Kidney tubule cell (primary cell): ENCODE results near the gene ADAMTS12.
A peak's percentile ranks its signal among the peaks of the same experiment; 100 is the strongest.

Experiments
- DNase-seq: peaks from one replicate; pipeline ENCODE4 v3.0.0-alpha.2; 2018; ENCODE audit warnings: low spot score

ADAMTS12 gene

DNA sequence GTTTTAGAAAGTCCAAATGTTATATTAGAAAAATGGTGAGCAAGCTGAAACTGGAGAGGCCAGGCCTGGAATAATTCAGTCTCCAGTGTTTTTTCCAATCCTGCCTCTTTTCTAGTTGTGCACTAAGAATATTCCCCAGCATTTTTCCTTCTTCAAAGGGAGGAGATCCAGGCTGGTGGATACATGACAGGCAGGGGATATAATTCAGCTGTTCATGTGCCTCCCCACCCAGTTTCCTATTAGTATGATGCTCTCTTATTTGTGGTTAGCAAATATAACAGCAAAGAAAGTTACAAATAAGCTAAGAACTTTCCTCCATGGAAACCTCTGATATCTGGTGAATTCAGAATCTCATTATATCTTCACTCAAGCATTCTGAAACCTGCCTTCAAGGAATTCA, 234.6 kb downstream of the ADAMTS12 start:
- no peak for DNase-seq

DNA sequence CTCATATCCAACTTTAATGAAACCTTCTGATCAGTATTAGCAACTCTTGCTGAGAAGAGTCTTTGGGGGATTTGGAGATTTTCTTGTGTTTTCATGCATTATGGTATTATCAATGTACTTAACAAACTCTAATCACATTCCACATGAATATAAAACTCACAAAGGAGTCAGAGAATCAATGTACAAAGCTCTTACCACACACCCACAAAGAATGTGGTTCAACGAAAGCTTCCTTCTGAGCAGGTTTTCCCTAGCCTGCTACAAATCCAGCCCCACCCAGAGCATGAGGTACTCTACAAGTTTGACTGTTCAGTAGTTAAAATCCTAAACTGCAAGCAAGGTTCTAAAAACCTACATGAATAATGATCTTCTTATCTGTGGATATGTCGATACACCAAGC, 240.9 kb downstream of the ADAMTS12 start:
- peak; percentile 45 for DNase-seq

DNA sequence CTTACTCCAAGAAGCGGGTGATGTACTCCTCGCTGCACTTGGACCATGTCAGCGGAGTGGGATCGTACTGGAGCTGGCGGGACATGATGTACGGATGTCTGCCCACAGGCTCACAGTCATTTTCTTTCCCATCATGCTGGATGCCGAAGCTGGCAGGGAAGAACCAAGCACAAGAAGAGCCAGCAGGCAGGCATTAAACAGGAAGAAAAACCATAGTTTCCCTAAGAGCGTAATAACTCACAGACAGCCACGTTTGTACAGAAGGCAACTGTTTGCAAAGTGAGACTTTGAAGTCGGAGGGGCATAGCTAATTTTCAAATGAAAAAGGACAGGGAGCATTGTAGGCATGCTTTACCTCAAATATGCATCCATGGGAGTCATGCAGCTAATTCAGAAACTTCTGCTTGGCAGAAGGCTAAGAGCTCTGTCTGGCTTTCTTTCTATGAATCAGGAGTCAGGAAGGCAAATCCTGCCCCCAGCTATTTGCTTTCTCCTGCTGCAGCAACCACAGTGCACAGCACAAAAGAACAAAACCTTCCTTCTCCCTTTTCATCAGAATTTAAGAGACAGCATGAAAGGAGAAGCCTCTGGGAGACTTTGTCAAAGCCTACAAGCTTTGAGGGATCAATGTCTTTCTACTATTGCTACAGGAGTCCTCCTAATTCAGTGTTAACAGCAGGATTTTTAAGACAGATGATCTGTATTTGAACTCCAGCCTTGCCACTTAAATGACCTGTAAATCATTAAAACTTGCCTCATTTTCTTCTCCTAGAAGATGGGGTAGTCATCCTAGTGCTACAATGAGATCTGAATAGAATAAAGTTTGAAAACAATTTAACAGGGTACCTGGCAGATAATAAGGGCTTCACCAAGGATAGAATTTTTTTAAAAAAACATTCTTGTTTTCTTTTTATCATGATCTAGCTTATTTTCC, 242.0 kb downstream of the ADAMTS12 start:
- peak; percentile 78 for DNase-seq

DNA sequence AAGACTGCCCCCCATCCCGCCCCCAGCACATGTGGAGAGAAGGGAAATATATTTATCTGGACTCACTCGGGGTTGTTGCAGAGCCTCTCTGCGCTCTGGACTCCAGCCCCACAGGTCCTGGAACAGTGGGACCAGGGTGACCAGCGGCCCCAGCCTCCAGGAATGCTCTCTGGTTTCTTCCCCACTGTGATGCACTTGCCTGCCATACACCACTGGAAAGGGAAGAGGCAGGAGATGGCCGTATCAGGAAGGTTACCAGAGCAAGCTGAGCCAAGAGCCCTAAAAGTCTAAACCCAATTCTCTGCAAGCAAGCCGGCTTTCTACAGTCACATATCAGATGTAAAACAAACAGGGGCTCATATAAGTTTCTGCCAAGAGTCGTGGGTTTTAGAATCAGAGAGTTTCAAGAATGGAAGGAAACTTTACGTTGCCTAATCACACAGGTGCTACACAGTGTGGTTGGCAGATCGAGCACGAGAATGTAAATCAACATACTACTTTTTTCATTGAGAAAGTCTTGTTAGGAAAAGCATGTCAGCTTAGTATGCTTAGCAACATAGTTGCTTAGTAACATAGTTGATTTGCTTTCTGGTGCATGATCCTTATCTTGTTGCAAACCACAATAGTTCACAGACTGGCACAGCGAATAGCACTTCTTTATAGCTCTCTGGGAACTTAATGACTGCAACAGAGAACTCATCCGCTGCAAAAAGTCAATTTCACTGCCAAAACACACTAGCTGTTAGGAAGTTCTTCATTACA, 249.9 kb downstream of the ADAMTS12 start:
- DNase-seq = peak; percentile 58

DNA sequence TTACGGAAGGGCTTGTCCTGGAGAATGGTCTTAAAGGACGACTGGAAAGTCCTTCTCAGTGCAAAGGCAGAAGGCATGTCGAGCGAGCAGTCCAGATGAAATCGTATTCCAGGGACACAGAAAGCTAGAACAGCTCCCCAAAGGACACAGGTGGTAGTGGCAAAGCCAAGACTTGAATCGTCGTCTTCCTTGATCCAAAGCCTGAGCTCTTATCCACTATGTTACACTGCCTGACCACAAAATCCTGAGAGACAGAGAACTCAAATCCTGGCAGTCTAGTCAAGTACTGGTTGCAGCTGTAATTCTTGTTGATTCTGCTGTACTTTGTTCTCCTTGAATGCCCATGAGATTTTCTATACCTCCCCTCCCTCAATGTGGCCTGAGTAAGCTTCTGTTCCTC, 252.3 kb downstream of the ADAMTS12 start:
- no peak for DNase-seq

DNA sequence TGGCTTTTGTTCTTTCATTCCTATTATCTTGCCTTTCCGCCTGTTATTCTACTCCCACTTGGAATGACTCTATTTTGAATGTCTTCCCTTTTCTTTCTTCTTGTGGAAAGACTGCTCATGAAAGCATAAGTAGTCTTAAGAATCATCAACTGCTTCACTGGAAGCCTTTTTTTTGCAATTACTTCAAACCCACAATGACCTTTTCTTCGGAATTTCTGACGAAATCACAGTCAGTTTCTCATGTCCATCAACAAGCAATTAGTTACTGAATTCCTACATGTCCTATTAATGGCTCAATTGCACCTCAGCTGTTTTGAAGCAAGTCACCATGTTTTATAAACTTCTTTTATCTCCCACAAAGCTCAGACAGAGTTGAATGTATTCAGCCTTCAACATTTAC, 254.8 kb downstream of the ADAMTS12 start:
- DNase-seq = no peak

DNA sequence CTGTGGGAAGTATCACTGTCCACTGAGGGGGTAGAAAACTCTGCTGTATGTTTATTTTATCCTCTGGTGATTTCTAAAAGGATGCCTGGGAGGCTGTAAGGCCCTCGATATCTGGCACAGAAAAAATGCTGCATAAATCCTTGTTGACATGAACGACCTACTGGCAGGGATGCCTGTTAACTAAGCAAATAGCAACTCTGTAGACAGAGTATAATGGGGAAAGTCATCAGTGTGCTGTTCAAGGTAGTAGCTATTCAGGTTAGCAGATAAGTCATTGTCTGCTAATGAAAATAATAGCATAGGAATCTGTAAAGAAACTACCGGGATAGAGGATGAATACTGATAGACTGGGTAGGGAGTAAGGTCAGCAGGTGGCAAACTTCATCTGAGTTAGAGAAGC, 256.2 kb downstream of the ADAMTS12 start:
- DNase-seq = no peak

DNA sequence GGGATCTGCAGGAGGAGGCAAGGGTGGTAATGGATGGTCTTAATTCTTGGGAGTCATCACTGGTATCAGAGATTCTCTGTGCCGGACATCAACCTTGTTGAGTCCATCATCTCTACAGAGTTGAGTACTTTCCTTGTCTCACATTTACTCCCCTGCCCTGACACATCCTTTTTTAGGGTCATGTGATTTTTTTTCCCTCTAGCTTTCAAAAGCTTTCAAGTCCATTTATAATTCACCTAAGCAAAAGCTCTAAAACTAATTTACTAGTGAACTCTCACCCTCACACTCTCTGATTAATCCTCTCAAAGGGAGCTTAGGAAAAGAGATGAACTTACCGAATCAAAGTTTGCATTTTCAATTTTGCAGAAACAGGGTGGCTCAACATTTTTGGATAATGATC, 258.1 kb downstream of the ADAMTS12 start:
- no peak for DNase-seq

DNA sequence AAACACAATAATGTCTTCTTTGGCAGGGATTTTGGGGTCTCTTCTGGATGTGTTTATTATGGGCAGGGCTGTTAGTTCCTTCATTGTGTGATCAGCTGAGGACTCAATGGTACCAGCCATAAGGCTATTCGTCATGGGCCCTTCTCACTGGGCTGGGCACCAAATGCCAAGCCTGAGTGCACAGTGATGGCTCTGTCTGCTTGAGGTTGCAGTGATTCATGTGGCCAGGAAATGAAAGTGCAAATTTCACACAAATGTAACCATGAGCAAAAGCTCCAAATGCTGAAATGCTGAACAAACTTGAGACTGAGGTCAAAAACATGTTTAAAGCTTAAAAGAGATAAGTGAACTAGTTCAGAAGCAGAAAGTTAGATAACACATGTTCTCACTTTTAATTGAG, 260.0 kb downstream of the ADAMTS12 start:
- peak; percentile 90 for DNase-seq

DNA sequence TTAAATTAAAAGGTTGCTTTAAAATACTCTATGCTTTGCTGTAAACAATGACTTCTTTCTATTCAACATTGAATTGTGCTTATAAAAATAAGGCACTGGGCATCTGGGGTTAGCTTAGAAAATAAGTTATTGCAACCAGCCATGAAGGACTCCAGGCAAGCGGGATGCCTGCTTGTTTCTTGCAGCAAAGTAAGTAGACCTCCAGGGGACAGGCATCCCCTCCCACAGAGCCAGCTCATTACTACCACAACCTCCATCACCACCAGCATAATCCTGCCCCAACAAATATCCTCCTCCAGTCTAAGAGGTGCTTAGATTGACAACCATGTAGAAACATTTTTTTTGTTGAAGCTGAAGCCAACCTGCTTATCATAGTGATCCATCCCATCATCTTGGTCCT, 260.7 kb downstream of the ADAMTS12 start:
- peak; percentile 23 for DNase-seq

DNA sequence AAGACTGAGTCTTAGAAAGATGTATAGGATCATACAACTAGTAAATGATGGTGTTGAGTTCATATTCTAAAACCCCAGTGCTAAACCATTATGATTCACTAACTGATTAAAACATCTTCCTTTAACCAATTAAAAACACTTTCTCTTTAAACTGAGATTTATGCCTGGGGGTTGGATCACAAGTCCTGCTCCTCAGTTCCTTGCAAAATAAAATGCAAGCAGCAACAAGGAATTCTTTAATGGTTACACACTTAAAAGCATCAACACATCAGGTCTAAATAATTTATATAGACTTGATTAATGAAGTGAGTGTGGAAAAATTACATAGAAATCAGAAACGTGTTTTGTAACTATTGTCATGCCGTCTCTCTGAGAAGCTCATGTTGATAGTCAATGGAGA, 261.8 kb downstream of the ADAMTS12 start:
- DNase-seq = no peak

DNA sequence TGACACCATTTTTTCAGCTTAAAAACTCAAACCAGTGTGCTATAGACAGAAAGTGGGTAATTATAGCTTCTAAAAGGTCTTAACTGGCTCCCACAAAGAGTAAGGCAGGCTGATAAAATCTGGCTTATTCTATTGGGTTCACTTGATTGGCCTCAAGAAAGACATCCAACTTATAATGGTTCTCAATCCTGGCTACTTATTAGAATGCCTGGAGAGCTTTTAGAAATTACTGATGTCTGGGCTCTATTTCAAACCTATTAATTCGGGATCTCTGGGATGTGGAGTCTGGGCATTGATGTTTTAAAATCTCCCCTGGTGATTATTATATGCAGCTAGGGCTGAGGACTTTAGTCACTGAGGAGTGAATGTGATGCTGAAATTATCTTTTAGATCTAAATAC, 263.0 kb downstream of the ADAMTS12 start:
- DNase-seq = no peak

DNA sequence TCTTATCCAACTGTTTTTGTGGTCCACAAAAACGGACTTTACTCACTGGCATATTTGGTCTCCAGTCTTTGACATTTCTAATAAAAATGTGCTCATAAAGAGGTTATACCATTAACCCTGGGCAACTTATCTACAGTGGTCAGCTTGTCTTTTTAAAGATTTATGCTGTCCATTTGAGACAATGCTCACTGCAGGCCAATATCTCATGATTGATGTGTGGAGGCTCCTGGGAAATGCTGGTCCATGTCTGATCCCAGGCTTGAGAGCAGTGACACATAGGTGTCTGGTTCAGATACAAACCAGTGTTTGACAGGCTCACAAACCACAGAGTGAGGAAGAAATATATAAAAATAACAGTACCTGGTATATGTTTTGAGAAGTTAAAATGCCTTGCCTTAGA, 270.3 kb downstream of the ADAMTS12 start:
- DNase-seq = no peak

DNA sequence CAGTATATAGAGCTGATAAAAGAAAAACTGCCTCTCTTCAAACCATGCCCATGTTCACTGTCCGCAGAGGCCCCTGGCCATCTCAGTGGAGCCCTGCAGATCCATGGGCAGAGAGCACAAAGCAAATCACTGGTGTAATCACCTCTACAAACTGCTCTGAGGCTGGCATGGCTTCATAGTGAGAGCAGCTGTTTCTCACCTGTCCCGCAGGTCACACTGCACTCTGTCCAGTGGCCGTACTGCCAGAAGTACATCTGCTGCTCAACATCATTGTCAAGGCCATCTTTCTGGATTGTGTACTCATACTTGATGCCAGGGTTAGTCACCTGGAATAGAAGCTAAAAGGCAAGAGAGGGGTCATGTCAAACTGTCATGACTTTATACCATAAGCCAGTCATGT, 277.8 kb downstream of the ADAMTS12 start:
- DNase-seq = no peak

DNA sequence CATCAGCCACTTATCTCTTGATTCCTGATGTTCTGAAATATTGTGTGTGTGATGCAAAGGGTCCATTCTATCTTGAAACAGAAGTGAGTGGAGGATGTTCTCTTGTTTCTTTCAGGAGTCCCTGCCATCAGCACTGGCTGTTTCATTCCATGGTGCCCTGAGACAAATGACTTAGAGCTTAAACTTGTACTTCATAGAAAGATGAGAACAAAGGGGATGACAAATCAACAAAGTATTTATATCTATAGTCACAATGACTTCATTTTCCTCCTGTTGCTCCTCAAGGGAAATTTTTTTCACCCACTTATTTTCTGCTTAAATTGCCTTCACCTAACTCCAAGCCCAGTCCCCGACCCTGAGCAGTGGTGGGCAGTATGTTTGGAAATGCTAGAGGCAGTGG, 279.4 kb downstream of the ADAMTS12 start:
- peak; percentile 79 for DNase-seq

DNA sequence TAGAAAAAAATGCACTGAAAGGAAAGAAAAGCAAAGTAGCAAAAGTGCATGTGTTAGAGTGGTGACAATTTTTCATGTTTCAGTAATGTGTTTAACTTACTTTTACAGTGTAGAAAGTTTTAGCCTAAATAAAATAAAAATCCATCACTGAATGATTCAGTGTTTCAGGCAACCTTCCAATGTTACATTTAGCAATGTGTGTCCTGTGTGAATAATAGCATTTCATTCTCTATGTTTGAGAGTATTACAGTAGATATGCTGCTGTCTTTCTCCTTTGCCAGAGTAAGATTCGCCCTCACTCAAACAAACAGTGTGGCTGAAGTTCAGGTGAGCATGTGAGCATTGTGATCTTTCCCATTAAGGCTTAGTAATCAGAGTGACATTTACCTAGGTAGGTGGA, 279.9 kb downstream of the ADAMTS12 start:
- DNase-seq = peak; percentile 50

DNA sequence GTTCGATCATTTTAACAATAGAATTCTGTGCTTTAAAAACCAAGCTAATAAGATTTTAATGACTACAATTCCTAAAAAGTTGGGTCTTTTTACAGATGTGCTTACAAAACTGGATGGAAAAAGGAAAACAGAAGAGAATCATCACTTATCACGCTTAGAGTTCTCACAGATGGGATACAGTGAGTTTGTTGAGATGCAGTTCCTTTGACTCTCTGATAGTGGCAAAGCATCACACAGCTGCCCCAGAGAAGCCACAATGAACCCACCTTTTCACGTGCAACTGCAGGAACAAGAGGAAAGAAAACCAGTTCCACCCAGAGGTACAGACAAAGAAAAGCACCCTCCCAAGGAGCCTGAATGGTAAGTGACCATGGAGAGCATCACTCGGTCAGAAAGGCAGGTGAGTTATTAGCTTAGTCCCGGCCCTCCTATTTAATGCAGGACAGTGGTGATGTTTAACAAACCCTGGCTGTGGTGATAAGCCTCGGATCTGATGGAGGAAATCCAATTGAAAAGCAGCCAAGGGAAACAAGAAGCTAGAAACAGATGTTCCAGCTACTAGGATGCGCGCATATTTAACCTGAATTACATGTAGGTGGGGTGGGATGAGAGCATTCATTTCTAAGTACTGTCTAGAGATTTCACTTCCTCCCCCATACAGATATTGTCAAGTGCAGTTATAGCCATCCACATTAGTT, 283.3 kb downstream of the ADAMTS12 start:
- peak; percentile 25 for DNase-seq

DNA sequence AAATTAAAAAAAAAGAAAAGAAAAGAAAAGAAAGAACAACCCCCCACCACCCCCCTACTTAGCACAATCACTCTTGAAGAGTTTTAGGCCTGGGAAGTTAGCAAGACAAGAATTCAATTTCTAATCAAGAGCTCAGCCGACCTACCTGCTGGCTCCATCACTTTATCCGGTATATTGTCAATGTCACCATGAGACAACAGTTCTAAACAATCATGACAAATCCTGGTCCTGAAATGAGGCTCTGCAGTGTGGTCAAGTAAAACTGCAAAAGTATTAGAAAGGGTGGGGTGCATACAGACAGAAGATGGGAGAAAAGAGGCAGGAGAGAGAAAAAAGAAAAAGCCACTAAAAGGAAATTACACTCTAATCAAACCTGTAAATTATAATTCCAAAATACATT, 287.3 kb downstream of the ADAMTS12 start:
- no peak for DNase-seq

DNA sequence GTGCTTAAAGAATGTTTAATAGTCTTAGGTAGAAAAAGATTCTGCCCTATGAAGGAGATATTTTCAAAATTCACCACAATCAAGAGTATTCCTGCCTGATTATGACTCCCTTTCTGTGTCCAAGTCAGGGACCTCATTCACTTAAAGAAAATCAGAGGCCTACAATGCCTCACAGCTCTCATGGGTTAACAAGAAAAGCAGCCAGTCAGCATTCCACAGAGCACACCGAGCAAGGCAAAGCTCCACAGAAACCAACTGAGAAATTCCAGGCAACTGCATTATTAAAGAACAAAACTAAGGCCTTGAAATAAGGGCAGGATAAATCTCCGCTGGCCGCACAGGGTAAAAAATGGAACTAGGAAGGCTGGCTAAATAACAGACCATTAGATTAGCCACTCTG, 289.9 kb downstream of the ADAMTS12 start:
- DNase-seq = peak; percentile 84

DNA sequence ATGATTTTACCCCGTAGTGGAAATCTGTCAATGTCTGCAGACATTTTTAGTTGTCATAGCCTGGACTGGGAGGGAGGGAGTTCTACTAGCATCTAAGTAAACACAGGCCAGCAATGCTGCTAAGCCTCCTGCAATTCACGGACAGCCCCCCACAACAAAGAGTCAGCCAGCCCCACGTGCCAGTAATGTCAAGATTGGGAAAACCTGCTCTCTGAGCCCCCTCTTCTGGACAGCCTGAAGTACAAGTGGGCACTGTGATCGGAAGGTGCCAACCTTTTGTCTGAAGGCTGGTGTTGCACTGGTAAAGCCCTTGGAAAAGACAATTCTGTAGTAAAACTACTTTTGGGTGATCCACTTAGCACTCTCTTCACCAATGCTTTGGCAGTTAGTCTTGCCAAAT, 296.5 kb downstream of the ADAMTS12 start:
- DNase-seq = no peak

DNA sequence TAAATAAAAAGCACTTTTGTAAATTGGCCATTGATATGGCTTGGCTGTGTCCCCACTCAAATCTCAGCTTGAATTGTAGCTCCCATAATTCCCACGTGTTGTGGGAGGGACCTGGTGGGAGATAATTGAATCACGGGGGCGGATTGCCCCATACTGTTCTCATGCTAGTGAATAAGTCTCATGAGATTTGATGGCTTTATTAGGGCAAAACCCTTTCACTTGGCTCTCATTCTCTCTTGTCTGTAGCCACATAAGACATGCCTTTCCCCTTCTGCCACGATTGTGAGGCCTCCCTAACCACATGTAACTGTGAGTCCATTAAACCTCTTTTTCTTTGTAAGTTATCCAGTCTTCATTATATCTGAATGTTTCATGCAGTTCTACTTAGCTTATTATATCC, 297.8 kb downstream of the ADAMTS12 start:
- no peak for DNase-seq

DNA sequence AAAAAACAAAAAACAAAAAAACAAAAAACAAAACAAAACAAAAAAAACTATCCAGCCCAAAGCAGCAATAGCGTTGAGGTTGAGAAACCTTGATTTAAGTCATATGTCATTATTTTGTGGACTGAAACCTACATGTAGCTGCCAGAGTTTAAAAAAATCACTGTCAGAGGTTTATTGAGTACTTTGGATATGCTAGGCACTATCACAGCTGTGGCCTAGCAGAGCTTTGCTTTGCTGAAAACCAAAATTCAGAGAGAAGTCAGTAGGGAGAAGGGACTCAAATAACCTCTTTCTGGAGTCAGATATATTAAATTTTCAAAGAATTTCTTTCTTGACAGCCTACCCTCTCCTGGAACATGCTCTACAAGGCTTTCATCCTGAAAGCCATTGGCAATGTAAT, 299.5 kb downstream of the ADAMTS12 start:
- DNase-seq = no peak
